Osteoblast (primary cell): ENCODE data around the gene SPINT1. TPM values are rescaled to one million over a fixed set of nuclear protein-coding genes. Genes with fewer than 3 reads are reported as not detected.

Experiments used
- DNase-seq: peaks from one replicate; pipeline ENCODE4 v3.0.0; 2011; ENCODE audit warnings: low spot score, mixed read lengths; ENCODE audit not compliant: insufficient read length; ENCODE audit errors: missing footprints
- H2AFZ ChIP-seq: 2 replicates; pipeline ENCODE4 v1.6.0; 2011; ENCODE audit warnings: mild to moderate bottlenecking, low read length
- H3K27ac ChIP-seq: 2 replicates; pipeline ENCODE4 v1.5.1; 2011; ENCODE audit warnings: mild to moderate bottlenecking, low read depth, low read length, moderate library complexity
- H3K27me3 ChIP-seq: 2 replicates; pipeline ENCODE4 v1.6.0; 2012; ENCODE audit warnings: mild to moderate bottlenecking, control low read depth, inconsistent platforms, low read length, moderate library complexity; ENCODE audit not compliant: insufficient read depth
- H3K36me3 ChIP-seq: 2 replicates; pipeline ENCODE4 v1.5.1; 2011; ENCODE audit warnings: mild to moderate bottlenecking, low read length, control low read depth, moderate library complexity; ENCODE audit not compliant: insufficient read depth
- H3K4me1 ChIP-seq: 2 replicates; pipeline ENCODE4 v1.5.1; 2011; ENCODE audit warnings: mild to moderate bottlenecking, low read length, control low read depth, moderate library complexity; ENCODE audit not compliant: insufficient read depth
- H3K4me2 ChIP-seq: 2 replicates; pipeline ENCODE4 v1.6.0; 2011; ENCODE audit warnings: mild to moderate bottlenecking, low read length; ENCODE audit not compliant: insufficient read depth
- H3K4me3 ChIP-seq: fragments of 200-600 bp; sonication (generic); 3 replicates; pipeline ENCODE4 v1.5.1; 2012; ENCODE audit warnings: mild to moderate bottlenecking, low read length, inconsistent platforms; ENCODE audit not compliant: insufficient read depth
- H3K79me2 ChIP-seq: 2 replicates; pipeline ENCODE4 v1.6.0; 2012; ENCODE audit warnings: mild to moderate bottlenecking, low read length, control low read depth, inconsistent platforms; ENCODE audit not compliant: insufficient read depth
- H3K9me3 ChIP-seq: 2 replicates; pipeline ENCODE4 v1.5.1; 2011; ENCODE audit warnings: low read depth, low read length, control low read depth
- H4K20me1 ChIP-seq: 2 replicates; pipeline ENCODE4 v1.6.0; 2012; ENCODE audit warnings: mild to moderate bottlenecking, low read length, control low read depth; ENCODE audit not compliant: insufficient read depth
- CTCF ChIP-seq: IDR thresholded peaks from 2 replicates; pipeline ENCODE4 v1.5.1; 2011; ENCODE audit warnings: mild to moderate bottlenecking, low read depth, low read length, moderate library complexity; ENCODE audit errors: extremely low read depth
- small RNA-seq: library from RNA; depleted of rRNA; stranded (forward); fragments of <200 nt; gene quantifications from one replicate; pipeline ENCODE3, GENCODE V24; 2012
- total RNA-seq: library from RNA; depleted of rRNA; stranded (reverse); fragments of >200 nt; gene quantifications from 2 replicates; pipeline ENCODE4 v1.2.3, GENCODE V29; 2012

Gene SPINT1
- total RNA-seq, 1 donor, result 0.72 TPM

- DNase-seq, result peak; percentile 23
- H3K36me3 ChIP-seq, result peaks cover 38% of the 10 kb centered on the region
Measured at GRCh38 chr15:40904552-40905201, 60.8 kb downstream of the SPINT1 start.

GRCh38 chr15:40906091-40906990 is 62.5 kb downstream of the SPINT1 start:
- peak overlapping the region; percentile 59 for H2AFZ ChIP-seq

More at GRCh38 chr15:40904552-40905201, 60.8 kb downstream of the SPINT1 start:
- no peak overlapping the region for H2AFZ ChIP-seq
- no peaks in the 10 kb centered on the region for H3K27me3 ChIP-seq
- H4K20me1 ChIP-seq, result peaks cover 41% of the 10 kb centered on the region
- no peak for TF ChIP-seq CTCF
- no peak overlapping the region for H3K4me3 ChIP-seq
- H3K9me3 ChIP-seq, result no peaks in the 10 kb centered on the region
- H3K4me2 ChIP-seq, result no peak overlapping the region
- peaks cover 23% of the 10 kb centered on the region for H3K4me1 ChIP-seq
- H3K79me2 ChIP-seq, result peaks cover 43% of the 10 kb centered on the region
- H3K27ac ChIP-seq, result no peak overlapping the region

GRCh38 chr15:40906991-40907802 is 63.3 kb downstream of the SPINT1 start:
- H3K9me3 ChIP-seq, result no peaks in the 10 kb centered on the region
- H3K4me1 ChIP-seq, result peaks cover 34% of the 10 kb centered on the region
- peak; percentile 65 for DNase-seq
- no peak for TF ChIP-seq CTCF
- peak overlapping the region; percentile 69 for H3K27ac ChIP-seq
- peaks cover 23% of the 10 kb centered on the region for H3K79me2 ChIP-seq
- no peaks in the 10 kb centered on the region for H3K27me3 ChIP-seq
- peaks cover 29% of the 10 kb centered on the region for H4K20me1 ChIP-seq
- H3K4me2 ChIP-seq, result peak overlapping the region; percentile 92
- peaks cover 19% of the 10 kb centered on the region for H3K36me3 ChIP-seq
- H3K4me3 ChIP-seq, result peak overlapping the region; percentile 74
- peak overlapping the region; percentile 47 for H2AFZ ChIP-seq

More at GRCh38 chr15:40906091-40906990, 62.5 kb downstream of the SPINT1 start:
- Histone ChIP-seq H3K4me3 (peak overlapping the region; percentile 74), H3K79me2 (peaks cover 27% of the 10 kb centered on the region), H3K4me2 (peak overlapping the region; percentile 92), H4K20me1 (peaks cover 32% of the 10 kb centered on the region), H3K4me1 (peaks cover 34% of the 10 kb centered on the region), H3K9me3 (no peaks in the 10 kb centered on the region), H3K27ac (peak overlapping the region; percentile 69), H3K27me3 (no peaks in the 10 kb centered on the region), H3K36me3 (peaks cover 23% of the 10 kb centered on the region)
- peak; percentile 66 for TF ChIP-seq CTCF
- peak; percentile 98 for DNase-seq

Small RNA genes lying within 50 kb of the gene (small RNA-seq; reads per million reads assigned to genes)
- gene AC025166.1, result not detected

Other genes starting within 250 kb of the SPINT1 start
- 3.5 and 3.6 TPM in 2 replicates for gene KNL1, start 249.8 kb upstream of the SPINT1 start, total RNA-seq
- gene RAD51, start 148.9 kb upstream of the SPINT1 start, total RNA-seq, result 1.8 TPM in 2 replicates
- gene RMDN3, start 88.8 kb upstream of the SPINT1 start, total RNA-seq, result 18.6 and 19.9 TPM in 2 replicates
- gene GCHFR, start 80.0 kb upstream of the SPINT1 start, total RNA-seq, result 4.4 and 4.7 TPM in 2 replicates
- gene C15orf62, start 74.1 kb upstream of the SPINT1 start, total RNA-seq, result under 0.01 and 0.29 TPM in 2 replicates
- 17.4 and 18.0 TPM in 2 replicates for gene ZFYVE19, start 37.0 kb upstream of the SPINT1 start, total RNA-seq
- gene DNAJC17, start 36.6 kb upstream of the SPINT1 start, total RNA-seq, result 14.8 and 15.6 TPM in 2 replicates
- not detected in 2 replicates for gene PPP1R14D, start 15.3 kb upstream of the SPINT1 start, total RNA-seq
- gene RHOV, start 30.2 kb downstream of the SPINT1 start, total RNA-seq, result 0.36 TPM in 1 of 2 replicates, not detected in the other
- gene VPS18, start 50.4 kb downstream of the SPINT1 start, total RNA-seq, result 55.4 and 60.8 TPM in 2 replicates
- not detected in 2 replicates for gene DLL4, start 85.3 kb downstream of the SPINT1 start, total RNA-seq
- gene CHAC1, start 109.4 kb downstream of the SPINT1 start, total RNA-seq, result 30.0 and 30.1 TPM in 2 replicates